Ishikawa (cell line): ENCODE data around the gene NUAK1.

Experiments
- CEBPB ChIP-seq: IDR thresholded peaks from 2 replicates; pipeline ENCODE4 v1.6.1; 2012
- EP300 ChIP-seq: IDR thresholded peaks from 2 replicates; pipeline ENCODE4 v1.6.1; 2012; ENCODE audit warnings: borderline replicate concordance

DNA sequence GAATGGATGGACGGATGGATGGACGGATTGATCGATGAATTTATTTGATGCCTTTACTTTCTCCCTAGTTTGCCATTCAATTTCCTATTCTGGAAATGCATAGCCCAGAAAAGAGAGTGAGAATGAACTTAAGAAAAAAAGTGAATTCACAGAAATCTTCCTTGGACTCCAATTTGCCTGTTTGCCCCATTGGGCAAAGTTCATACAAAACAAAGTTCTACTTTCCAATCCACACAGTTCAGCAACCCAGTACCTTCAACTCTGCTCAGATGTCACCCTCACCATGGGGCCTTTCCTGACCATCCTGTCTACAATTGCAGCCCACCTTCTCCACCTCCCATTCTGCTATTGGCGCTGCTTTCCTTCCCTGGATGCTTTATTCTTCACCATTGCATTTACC, 8.2 kb upstream of the NUAK1 start:
- no peak for TF ChIP-seq EP300
- no peak for TF ChIP-seq CEBPB
